Body of pancreas (tissue), 4 donors: ENCODE results near the gene BORCS8. TPM values are rescaled to one million over a fixed set of nuclear protein-coding genes. Genes with fewer than 3 reads are reported as not detected.

Experiments
- ATAC-seq: fragments of 150-250 bp; one replicate; pipeline ENCODE4 v1.9.1; 2016
- DNase-seq, 4 donors: peaks; one replicate each; pipeline ENCODE4 v3.0.0-alpha.2; 2019
- H3K27ac ChIP-seq, 4 donors: fragments of 200-600 bp; sonication (generic); 1 replicate in 3 of 4; 2 replicates in 1 of 4; pipeline versions ENCODE4 v1.5.1 to v1.6.1; 2016 to 2019; ENCODE audit warnings: mild to moderate bottlenecking in 1 of 4, mixed read lengths in 1 of 4, moderate library complexity in 1 of 4
- H3K27me3 ChIP-seq, 2 donors: fragments of 200-600 bp; sonication (generic); one replicate each; pipeline ENCODE4 v1.6.0; 2016; ENCODE audit warnings: mild to moderate bottlenecking in 1 of 2
- H3K36me3 ChIP-seq, 2 donors: fragments of 200-600 bp; sonication (generic); replicated peaks in 1 of 2; 2 replicates each; pipeline ENCODE4 v1.5.1; 2016; ENCODE audit warnings: low read depth in 2 of 2; ENCODE audit not compliant: insufficient read depth in 1 of 2
- H3K4me1 ChIP-seq: fragments of 200-600 bp; sonication (generic); one replicate; pipeline ENCODE4 v1.6.0; 2016
- H3K4me3 ChIP-seq, 2 donors: fragments of 200-600 bp; sonication (generic); 1 replicate in 1 of 2; 2 replicates in 1 of 2; pipeline ENCODE4 v1.5.1; 2016 to 2019
- H3K9me3 ChIP-seq, 3 donors: fragments of 200-600 bp; sonication (generic); 1 replicate in 2 of 3; 2 replicates in 1 of 3; pipeline ENCODE4 v1.5.1; 2016
- POLR2A ChIP-seq, 3 donors: fragments of 450-650 bp; IDR thresholded peaks; one replicate each; pipeline ENCODE4 v1.6.1; 2016; ENCODE audit warnings: antibody characterized with exemption in 3 of 3, mild to moderate bottlenecking in 2 of 3
- WGBS, 2 donors: methylation state at CpG; one replicate each; pipeline ENCODE4 v1.1.5; 2017; 5-methylcytosine and 5-hydroxymethylcytosine counted together
- intact Hi-C: fragments of 100-400 bp; cut with DNase I; formaldehyde crosslinking; loops from one replicate; pipeline ENCODE4 v1.15.1; 2023
- total RNA-seq, 2 donors: library from RNA; depleted of rRNA; stranded (reverse); fragments of >200 nt; gene quantifications; one replicate each; pipeline ENCODE4 v1.1.0, GENCODE V29; 2016
- TF ChIP-seq, protein P1 (sequence below), 7 experiments: fragments of 450-650 bp in 4 of 7; fragments of 200-600 bp in 3 of 7; sonication (generic) in 3 of 7; IDR thresholded peaks; one replicate each; pipeline ENCODE4 v1.5.1; 2016 to 2019; ENCODE audit warnings: antibody characterized with exemption in 7 of 7

BORCS8 gene
- total RNA-seq, 2 donors from 2014 or later = 5.4 to 25.4 TPM

DNA sequence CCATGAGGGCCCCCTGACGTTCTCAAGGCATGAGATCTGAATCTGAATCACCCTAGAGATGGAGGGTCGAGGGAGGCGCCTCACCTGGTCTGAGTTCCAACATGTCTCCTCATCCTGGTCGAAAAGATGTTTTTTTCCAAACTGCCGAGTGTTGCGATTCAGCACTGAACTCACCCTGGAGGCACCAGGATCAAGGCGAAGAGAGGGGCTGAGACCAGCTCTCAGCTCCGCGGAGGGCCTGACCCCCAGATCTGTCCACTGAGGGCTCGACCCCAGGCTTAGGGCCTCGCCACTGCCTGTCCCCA lies 10.7 kb upstream of the BORCS8 start:
- Histone ChIP-seq H3K4me1 (peaks cover 14% of the 10 kb centered on the region), H3K36me3 (peaks cover 3 to 7% of the 10 kb centered on the region in 2 donors), H3K27me3 (no peaks in the 10 kb centered on the region), H3K4me3 (peak overlapping the region; percentile 48 to 74), H3K9me3 (no peaks in the 10 kb centered on the region), H3K27ac (peak overlapping the region; percentile 64 to 82 (median 76))
- no peak for TF ChIP-seq POLR2A (IDR thresholded peaks at IDR 0.05)
- TF ChIP-seq, protein P1, sequence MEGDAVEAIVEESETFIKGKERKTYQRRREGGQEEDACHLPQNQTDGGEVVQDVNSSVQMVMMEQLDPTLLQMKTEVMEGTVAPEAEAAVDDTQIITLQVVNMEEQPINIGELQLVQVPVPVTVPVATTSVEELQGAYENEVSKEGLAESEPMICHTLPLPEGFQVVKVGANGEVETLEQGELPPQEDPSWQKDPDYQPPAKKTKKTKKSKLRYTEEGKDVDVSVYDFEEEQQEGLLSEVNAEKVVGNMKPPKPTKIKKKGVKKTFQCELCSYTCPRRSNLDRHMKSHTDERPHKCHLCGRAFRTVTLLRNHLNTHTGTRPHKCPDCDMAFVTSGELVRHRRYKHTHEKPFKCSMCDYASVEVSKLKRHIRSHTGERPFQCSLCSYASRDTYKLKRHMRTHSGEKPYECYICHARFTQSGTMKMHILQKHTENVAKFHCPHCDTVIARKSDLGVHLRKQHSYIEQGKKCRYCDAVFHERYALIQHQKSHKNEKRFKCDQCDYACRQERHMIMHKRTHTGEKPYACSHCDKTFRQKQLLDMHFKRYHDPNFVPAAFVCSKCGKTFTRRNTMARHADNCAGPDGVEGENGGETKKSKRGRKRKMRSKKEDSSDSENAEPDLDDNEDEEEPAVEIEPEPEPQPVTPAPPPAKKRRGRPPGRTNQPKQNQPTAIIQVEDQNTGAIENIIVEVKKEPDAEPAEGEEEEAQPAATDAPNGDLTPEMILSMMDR (IDR thresholded peaks at IDR 0.05) = no peak
- intact Hi-C loops = no loop called here
- 3 to 10% methylated on average over 8 to 11 of the region's 11 CpGs for WGBS, 2 donors
- DNase-seq = no peak
- ATAC-seq = no peak

DNA sequence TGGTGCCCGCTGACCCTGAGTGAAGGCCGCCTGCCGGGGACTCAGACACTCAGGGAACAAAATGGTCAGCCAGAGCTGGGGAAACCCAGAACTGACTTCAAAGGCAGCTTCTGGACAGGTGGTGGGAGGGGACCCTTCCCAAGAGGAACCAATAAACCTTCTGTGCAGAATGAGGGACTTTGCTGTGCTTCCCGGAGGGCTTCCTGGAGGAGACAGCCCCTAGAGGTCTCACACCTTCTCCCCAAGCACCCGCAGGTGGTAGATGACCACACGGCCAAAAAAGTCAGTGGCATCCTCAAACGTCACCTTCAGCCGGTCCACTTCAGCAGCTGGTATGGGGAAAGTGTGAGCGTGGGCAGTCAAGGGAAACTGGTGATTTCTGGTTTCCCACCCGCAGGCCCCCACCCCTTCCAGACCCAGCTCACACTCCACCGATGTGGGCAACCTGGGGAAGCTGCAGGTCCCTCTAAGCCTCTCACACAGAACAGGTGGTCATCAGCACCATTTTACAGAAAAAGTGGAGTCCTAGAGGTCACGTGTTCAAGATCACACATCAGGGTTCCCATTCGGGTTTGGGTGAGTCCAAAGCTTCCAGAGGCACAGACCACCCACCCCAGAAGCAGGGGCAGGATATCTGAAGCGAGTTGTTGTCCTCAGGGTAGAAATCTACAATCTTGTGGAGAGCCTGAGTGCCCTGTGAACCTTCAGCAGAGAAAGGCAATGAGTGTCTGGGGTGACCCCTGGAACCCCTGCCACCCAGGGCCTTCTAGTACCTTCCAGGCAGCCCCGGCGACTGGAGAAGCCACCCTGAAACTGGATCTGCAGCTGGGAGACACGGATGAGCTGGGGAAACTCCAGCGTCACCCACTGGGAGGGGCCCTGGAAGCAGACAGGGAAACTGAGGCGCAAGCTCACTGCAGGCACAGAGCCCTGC lies 10.0 kb upstream of the BORCS8 start:
- Histone ChIP-seq H3K36me3 (peaks cover 3 to 7% of the 10 kb centered on the region in 2 donors), H3K4me1 (peaks cover 14% of the 10 kb centered on the region), H3K4me3 (no peak overlapping the region), H3K9me3 (no peaks in the 10 kb centered on the region), H3K27ac (peak overlapping the region in 2 of 4 donors; percentile 64 to 82), H3K27me3 (no peaks in the 10 kb centered on the region)
- WGBS, 2 donors = 69 to 72% methylated on average over 13 to 19 of the region's 19 CpGs
- ATAC-seq (no peak), DNase-seq (no peak)
- TF ChIP-seq, protein P1 (IDR thresholded peaks at IDR 0.05) = no peak
- TF ChIP-seq POLR2A (IDR thresholded peaks at IDR 0.05) = no peak
- intact Hi-C loops = no loop called here

DNA sequence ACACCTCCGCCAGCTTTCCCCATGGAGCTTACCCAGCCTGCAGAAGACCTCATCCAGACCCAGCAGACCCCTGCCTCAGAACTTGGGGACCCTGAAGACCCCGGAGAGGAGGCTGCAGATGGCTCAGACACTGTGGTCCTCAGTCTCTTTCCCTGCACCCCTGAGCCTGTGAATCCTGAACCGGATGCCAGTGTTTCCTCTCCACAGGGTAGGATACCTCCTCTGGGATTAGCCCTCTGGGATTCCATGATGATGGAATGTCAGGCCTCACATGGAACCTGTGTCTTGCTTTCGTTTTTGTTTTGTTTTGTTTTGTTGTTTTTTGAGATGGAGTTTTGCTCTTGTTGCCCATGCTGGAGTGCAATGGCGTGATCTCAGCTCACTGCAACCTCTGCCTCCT lies 2.0 kb upstream of the BORCS8 start:
- H3K27me3 ChIP-seq = no peaks in the 10 kb centered on the region
- H3K4me3 ChIP-seq = no peak overlapping the region
- no peak for ATAC-seq
- peaks cover 3 to 6% of the 10 kb centered on the region in 2 donors for H3K36me3 ChIP-seq
- no peak overlapping the region for H3K27ac ChIP-seq
- H3K9me3 ChIP-seq = no peaks in the 10 kb centered on the region
- TF ChIP-seq, protein P1 (IDR thresholded peaks at IDR 0.05) = no peak
- no peak for TF ChIP-seq POLR2A (IDR thresholded peaks at IDR 0.05)
- H3K4me1 ChIP-seq = peaks cover 39% of the 10 kb centered on the region
- intact Hi-C loops = no loop called here
- DNase-seq = no peak
- 72 to 79% methylated on average over 5 of the region's 5 CpGs for WGBS, 2 donors

DNA sequence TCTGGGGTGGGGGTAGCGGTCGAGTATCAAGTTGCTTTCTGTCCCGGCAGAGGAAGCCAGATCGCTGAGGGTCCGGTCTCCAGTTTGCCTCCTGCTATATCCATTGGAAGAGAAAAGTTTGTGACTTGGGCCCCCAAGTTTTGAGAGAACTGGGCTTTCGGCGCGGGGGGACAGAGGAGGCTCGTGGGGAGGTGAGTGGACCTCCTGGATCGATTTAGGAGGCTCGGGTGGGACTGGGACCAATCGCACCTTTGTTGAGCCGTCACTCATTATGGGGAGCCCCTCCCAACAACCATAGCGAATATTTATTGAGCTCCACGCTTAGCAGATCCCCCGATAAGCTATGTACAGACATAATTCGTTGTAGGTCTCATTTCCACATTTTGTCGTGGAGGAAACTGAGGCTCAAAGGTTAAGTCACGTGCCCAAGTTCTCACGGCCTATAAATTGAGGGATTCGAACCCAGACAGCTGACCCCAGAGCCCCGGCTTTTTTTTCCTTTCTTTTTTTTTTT lies 1.0 kb upstream of the BORCS8 start:
- Histone ChIP-seq H3K4me1 (peaks cover 39% of the 10 kb centered on the region), H3K4me3 (peak overlapping the region; percentile 30 to 37), H3K27ac (peak overlapping the region; percentile 47 to 99 (median 98)), H3K27me3 (no peaks in the 10 kb centered on the region), H3K36me3 (no peaks in the 10 kb centered on the region), H3K9me3 (no peaks in the 10 kb centered on the region)
- TF ChIP-seq POLR2A (IDR thresholded peaks at IDR 0.05) = no peak
- TF ChIP-seq, protein P1 (IDR thresholded peaks at IDR 0.05) = no peak
- intact Hi-C loops = no loop called here
- 1% methylated on average over 14 to 22 of the region's 22 CpGs for WGBS, 2 donors
- DNase-seq = no peak
- ATAC-seq = no peak
